HG02981 (cell line): Measurements from ENCODE around the gene IL1RN.

Experiments used
- ATAC-seq: cut with Tn5 transposase; IDR thresholded peaks from one replicate; pipeline ENCODE4 v1.9.1; 2021; ENCODE audit warnings: mild to moderate bottlenecking, moderate library complexity; ENCODE audit not compliant: unreplicated experiment

The IL1RN gene

GRCh38 chr2:113155331-113155730 lies 27.9 kb downstream of the IL1RN start:
- no peak for ATAC-seq

GRCh38 chr2:113156278-113157117 lies 29.1 kb downstream of the IL1RN start:
- no peak for ATAC-seq

- ATAC-seq, result no peak
Measured at GRCh38 chr2:113157118-113157896, 29.9 kb downstream of the IL1RN start.

GRCh38 chr2:113157897-113158753 lies 30.7 kb downstream of the IL1RN start:
- ATAC-seq, result no peak

- ATAC-seq, result no peak
Measured at GRCh38 chr2:113158884-113159553, 31.6 kb downstream of the IL1RN start.

GRCh38 chr2:113160248-113160647 lies 32.9 kb downstream of the IL1RN start:
- no peak for ATAC-seq

- ATAC-seq, result no peak
Measured at GRCh38 chr2:113160962-113161361, 33.6 kb downstream of the IL1RN start.

GRCh38 chr2:113162173-113162572 lies 34.8 kb downstream of the IL1RN start:
- ATAC-seq, result no peak

GRCh38 chr2:113162869-113163268 lies 35.5 kb downstream of the IL1RN start:
- ATAC-seq, result no peak

- ATAC-seq, result no peak
Measured at GRCh38 chr2:113164215-113164929, 37.0 kb downstream of the IL1RN start.

- no peak for ATAC-seq
Measured at GRCh38 chr2:113164930-113165585, 37.7 kb downstream of the IL1RN start.

GRCh38 chr2:113166187-113166645 lies 38.8 kb downstream of the IL1RN start:
- ATAC-seq, result no peak

- ATAC-seq, result no peak
Measured at GRCh38 chr2:113167115-113167932, 39.9 kb downstream of the IL1RN start.

- no peak for ATAC-seq
Measured at GRCh38 chr2:113167962-113168340, 40.6 kb downstream of the IL1RN start.

- ATAC-seq, result no peak
Measured at GRCh38 chr2:113169002-113169530, 41.7 kb downstream of the IL1RN start.

- no peak for ATAC-seq
Measured at GRCh38 chr2:113169586-113169985, 42.2 kb downstream of the IL1RN start.

GRCh38 chr2:113171334-113172075 lies 44.1 kb downstream of the IL1RN start:
- ATAC-seq, result no peak
